Lower leg skin (tissue), 4 donors: Measurements from ENCODE around the gene LONRF3. TPM values are rescaled to one million over a fixed set of nuclear protein-coding genes. Genes with fewer than 3 reads are reported as not detected.

Experiments
- DNase-seq, 2 donors: peaks; one replicate each; pipeline ENCODE4 v3.0.0-alpha.2; 2019; ENCODE audit warnings: low spot score in 2 of 2
- H3K4me3 ChIP-seq: fragments of 200-600 bp; sonication (generic); 2 replicates; pipeline ENCODE4 v1.5.1; 2017; ENCODE audit warnings: mild to moderate bottlenecking, low read depth; ENCODE audit not compliant: poor library complexity, severe bottlenecking
- POLR2A ChIP-seq, 2 donors: fragments of 450-650 bp; IDR thresholded peaks; one replicate each; pipeline ENCODE4 v1.6.1; 2016 to 2017; ENCODE audit warnings: antibody characterized with exemption in 2 of 2, mild to moderate bottlenecking in 1 of 2, moderate library complexity in 1 of 2
- whole genome bisulfite sequencing, 2 donors: methylation state at CpG; one replicate each; pipeline ENCODE4 v1.1.5; 2018; 5-methylcytosine and 5-hydroxymethylcytosine counted together
- intact Hi-C: fragments of 100-400 bp; cut with DNase I; formaldehyde crosslinking; loops from one replicate; pipeline ENCODE4 v1.15.0; 2023; ENCODE audit warnings: low total_unique reads
- total RNA-seq, 4 donors: library from RNA; depleted of rRNA; stranded (reverse); fragments of >200 nt; gene quantifications; one replicate each; pipeline ENCODE4 v1.1.0, GENCODE V29; 2016
- TF ChIP-seq, protein P1 (sequence below), 3 donors: fragments of 450-650 bp; IDR thresholded peaks; one replicate each; pipeline ENCODE4 v1.5.1; 2016; ENCODE audit warnings: antibody characterized with exemption in 3 of 3, mild to moderate bottlenecking in 3 of 3, moderate library complexity in 2 of 3

Gene LONRF3
- total RNA-seq, 4 donors from 2014 or later: 1.8 to 3.2 (median 2.7) TPM

- no peak for DNase-seq
- TF ChIP-seq, protein P1, sequence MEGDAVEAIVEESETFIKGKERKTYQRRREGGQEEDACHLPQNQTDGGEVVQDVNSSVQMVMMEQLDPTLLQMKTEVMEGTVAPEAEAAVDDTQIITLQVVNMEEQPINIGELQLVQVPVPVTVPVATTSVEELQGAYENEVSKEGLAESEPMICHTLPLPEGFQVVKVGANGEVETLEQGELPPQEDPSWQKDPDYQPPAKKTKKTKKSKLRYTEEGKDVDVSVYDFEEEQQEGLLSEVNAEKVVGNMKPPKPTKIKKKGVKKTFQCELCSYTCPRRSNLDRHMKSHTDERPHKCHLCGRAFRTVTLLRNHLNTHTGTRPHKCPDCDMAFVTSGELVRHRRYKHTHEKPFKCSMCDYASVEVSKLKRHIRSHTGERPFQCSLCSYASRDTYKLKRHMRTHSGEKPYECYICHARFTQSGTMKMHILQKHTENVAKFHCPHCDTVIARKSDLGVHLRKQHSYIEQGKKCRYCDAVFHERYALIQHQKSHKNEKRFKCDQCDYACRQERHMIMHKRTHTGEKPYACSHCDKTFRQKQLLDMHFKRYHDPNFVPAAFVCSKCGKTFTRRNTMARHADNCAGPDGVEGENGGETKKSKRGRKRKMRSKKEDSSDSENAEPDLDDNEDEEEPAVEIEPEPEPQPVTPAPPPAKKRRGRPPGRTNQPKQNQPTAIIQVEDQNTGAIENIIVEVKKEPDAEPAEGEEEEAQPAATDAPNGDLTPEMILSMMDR (IDR thresholded peaks at IDR 0.05): no peak
- TF ChIP-seq POLR2A (IDR thresholded peaks at IDR 0.05): no peak
- no peak overlapping the region for H3K4me3 ChIP-seq
- 29 to 66% methylated on average over 8 of the region's 8 CpGs for WGBS, 2 donors
- intact Hi-C loops: no loop called here
These were observed 6.4 kb upstream of the LONRF3 start for GRCh38 chrX:118968031-118968430.

DNA sequence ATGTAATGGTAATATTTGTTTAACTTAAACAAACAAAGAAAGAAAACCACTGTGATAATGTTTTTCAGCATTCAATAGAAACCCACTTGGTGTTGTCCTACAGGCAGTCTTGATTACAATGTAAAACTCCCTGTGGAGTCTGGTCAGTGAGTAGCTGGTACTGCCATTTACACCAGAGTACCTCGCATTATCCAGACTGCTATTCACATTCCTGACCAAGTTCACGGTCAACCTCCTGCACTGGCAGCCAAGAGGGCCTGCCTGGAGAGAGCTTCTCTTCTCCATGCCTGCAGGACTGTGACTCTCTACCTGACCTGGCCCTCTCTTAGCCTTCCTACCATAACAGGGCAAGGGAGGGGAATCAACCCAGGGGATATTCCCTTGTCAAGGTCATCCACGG, 2.9 kb upstream of the LONRF3 start:
- H3K4me3 ChIP-seq: no peak overlapping the region
- 50 to 57% methylated on average over 2 to 3 of the region's 3 CpGs for WGBS, 2 donors
- intact Hi-C loops: no loop called here
- TF ChIP-seq, protein P1 (IDR thresholded peaks at IDR 0.05): no peak
- no peak for TF ChIP-seq POLR2A (IDR thresholded peaks at IDR 0.05)
- no peak for DNase-seq

- intact Hi-C loops: no loop called here
- H3K4me3 ChIP-seq: no peak overlapping the region
- WGBS, 2 donors: 8 to 23% methylated on average over 10 to 39 of the region's 43 CpGs
- TF ChIP-seq, protein P1 (IDR thresholded peaks at IDR 0.05): no peak
- TF ChIP-seq POLR2A (IDR thresholded peaks at IDR 0.05): no peak
- DNase-seq: peak in 1 of 2 donors; percentile 88
These were observed 880 bp upstream of the LONRF3 start for GRCh38 chrX:118973389-118974087.

GRCh38 chrX:118974908-118975671, 672 bp downstream of the LONRF3 start:
- WGBS, 2 donors: 0 to 47% methylated on average over 1 to 82 of the region's 82 CpGs
- H3K4me3 ChIP-seq: peak overlapping the region; percentile 30
- TF ChIP-seq, protein P1 (IDR thresholded peaks at IDR 0.05): no peak
- no peak for TF ChIP-seq POLR2A (IDR thresholded peaks at IDR 0.05)
- DNase-seq: peak in 1 of 2 donors; percentile 86
- intact Hi-C loops: no loop called here

DNA sequence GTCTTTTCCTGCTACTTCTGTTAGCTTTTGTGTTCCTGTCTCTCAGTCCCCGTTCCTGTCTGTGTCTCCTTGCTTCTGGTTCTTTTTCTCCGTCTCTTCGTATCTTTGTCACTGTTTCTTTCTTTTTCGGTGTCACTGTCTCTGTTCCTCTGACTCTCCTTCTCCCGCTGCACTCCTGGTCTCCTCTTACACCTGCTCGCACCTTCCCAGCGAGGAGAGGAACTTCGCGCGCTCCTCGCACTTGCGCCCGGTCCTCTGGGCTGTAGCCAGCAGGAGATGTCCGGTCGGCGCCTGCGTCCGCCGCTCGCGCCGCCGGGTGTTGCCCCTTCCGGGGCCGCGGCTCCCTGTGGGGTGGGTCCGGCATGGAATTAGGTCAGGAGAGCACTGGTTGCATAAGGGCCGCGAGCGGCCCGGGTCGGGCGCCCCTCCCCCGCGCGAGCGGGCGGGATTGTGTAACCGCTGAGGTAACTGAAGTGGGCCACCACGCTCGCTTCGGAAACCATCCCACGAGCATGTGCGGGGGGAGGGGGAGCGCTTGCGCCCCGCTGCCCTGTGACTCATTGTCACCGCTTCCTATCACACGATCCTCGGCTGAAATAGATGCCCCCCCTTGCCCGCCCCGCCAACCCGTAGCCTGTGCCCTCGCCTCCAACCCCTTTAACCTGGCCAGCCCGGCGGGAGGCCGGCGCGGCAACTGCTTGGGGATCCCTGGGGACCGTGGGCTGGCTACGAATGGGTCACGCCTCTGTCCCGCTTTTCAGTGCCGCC, 1.6 kb downstream of the LONRF3 start:
- DNase-seq: peak; percentile 66 to 97
- WGBS, 2 donors: 2 to 38% methylated on average over 22 to 23 of the region's 64 CpGs
- TF ChIP-seq POLR2A (IDR thresholded peaks at IDR 0.05): peak in 1 of 2 donors; percentile 21
- TF ChIP-seq, protein P1 (IDR thresholded peaks at IDR 0.05): no peak
- intact Hi-C loops: no loop called here
- H3K4me3 ChIP-seq: peak overlapping the region; percentile 30
